ENCODE measurements around the gene MSH2.

MSH2 gene

DNA sequence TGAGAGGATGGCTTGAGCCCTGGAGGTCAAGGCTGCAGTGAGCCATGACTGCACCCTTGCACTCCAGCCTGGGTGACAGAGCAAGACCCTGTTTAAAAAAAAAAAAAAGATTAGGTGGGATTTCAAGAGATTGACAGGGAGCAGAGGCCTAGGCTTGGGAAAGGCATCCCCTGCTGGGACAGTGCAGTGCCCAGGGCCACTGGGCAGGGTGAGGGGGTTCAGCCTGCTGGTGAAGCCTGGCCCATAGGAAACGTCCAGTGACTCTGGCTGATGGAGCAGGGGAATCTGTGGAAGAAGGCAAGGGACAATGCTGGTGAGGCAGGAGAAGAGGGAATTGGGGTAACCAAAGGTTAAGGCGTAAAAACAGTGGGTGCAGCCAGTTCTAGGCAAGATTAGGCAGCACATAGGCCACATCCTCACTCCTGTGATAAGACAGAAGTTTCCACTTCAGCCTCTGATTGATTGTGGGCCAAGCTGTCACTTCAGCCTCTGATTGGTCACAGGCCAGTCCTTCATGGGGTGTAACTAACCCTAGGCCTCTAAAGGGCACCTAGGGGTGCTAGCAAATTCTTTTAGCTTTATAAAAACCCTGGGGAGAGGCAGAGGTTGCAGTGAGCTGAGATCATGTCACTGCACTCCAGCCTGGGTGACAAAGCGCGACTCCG, 128.6 kb downstream of the MSH2 start:
- Histone ChIP-seq H3K27me3 (no peaks in the 10 kb centered on the region), H3K4me3 (no peak overlapping the region), H3K36me3 (no peaks in the 10 kb centered on the region), H3K27ac (no peak overlapping the region), H3K4me1 (peaks cover 9 to 37% (median 29%) of the 10 kb centered on the region in 10 experiments), H3K4me2 (no peak overlapping the region), H4K20me1 (no peaks in the 10 kb centered on the region), H3K9ac (no peak overlapping the region), H3K9me3 (replicated peaks in 1 of 11) (no peaks in the 10 kb centered on the region)
- no peak for TF ChIP-seq Cebpa-rat (IDR thresholded peaks at IDR 0.05)

Measured in BLaER1 treated with 17β-estradiol and CSF1 and Interleukin-3, amounts not matched to agents 10 nM and 100 nM (cell line).